HCT116 (cell line): ENCODE data around the gene AMOTL2. TPM values are rescaled to one million over a fixed set of nuclear protein-coding genes. Genes with fewer than 3 reads are reported as not detected.

Source experiments
- ATAC-seq: fragments of 200-7000 bp; cut with Tn5 transposase; 2 replicates; pipeline ENCODE4 v1.9.1; 2020; ENCODE audit warnings: mild to moderate bottlenecking, moderate library complexity
- BruUV-seq: library from RNA; stranded (reverse); fragments of 400-500 nt; replicated peaks from 2 replicates; lab custom pipeline; 2021; lab: Mats Ljungman, UMichigan
- CTCF ChIA-PET: fragments of 300-600 bp; sonication (Branson Sonifier 250); formaldehyde crosslinking; loops from one replicate; lab custom pipeline; 2021; ENCODE audit warnings: antibody characterized with exemption; lab: Charles Lee
- POLR2A ChIA-PET: fragments of 300-600, 350-600 bp; sonication (Branson Sonifier 250); formaldehyde crosslinking; loops from one replicate; lab custom pipeline; 2021; ENCODE audit warnings: antibody characterized with exemption; lab: Charles Lee
- RAD21 ChIA-PET, 2 experiments: fragments of 300-600 bp; sonication (Branson Sonifier 250); formaldehyde crosslinking; loops; one replicate each; lab custom pipeline; 2023; ENCODE audit warnings: low total read pairs in 2 of 2; ENCODE audit not compliant: uncharacterized antibody in 2 of 2, unreplicated experiment in 2 of 2, low non-redundant PET in 1 of 2; lab: Charles Lee
- DNase-seq: peaks from one replicate; pipeline ENCODE4 v3.0.0-alpha.2; 2010; ENCODE audit warnings: low read depth, low spot score
- H2AFZ ChIP-seq: fragments of 200-600 bp; shearing (Covaris generic), sonication (generic); 2 replicates; pipeline ENCODE4 v1.6.1; 2017; ENCODE audit warnings: low read depth, mixed run types, mixed read lengths, antibody characterized with exemption, low read length; ENCODE audit not compliant: poor library complexity, severe bottlenecking
- H3K27ac ChIP-seq: 2 replicates; pipeline ENCODE4 v1.5.1; 2012; ENCODE audit warnings: low read depth, low read length
- H3K27me3 ChIP-seq: fragments of 200-600 bp; sonication (generic); 2 replicates; pipeline ENCODE4 v1.6.1; 2016; ENCODE audit warnings: mixed run types, low read length, mixed read lengths; ENCODE audit not compliant: insufficient read depth
- H3K36me3 ChIP-seq, 2 experiments: fragments of 200-500 bp in 1 of 2; fragments of 200-600 bp in 1 of 2; sonication (Bioruptor generic) in 1 of 2; sonication (generic) in 1 of 2; 2 replicates each; pipeline versions ENCODE4 v1.5.1 to v1.6.1; 2014 to 2016; ENCODE audit warnings: low read length in 2 of 2, inconsistent platforms in 1 of 2, mixed read lengths in 1 of 2, mixed run types in 1 of 2; ENCODE audit not compliant: insufficient read depth in 2 of 2, control insufficient read depth in 1 of 2
- H3K4me1 ChIP-seq, 2 experiments: fragments of 200-600 bp in 1 of 2; sonication (generic) in 1 of 2; 2 replicates each; pipeline versions ENCODE4 v1.5.1 to v1.6.1; 2012 to 2017; ENCODE audit warnings: low read length in 2 of 2, inconsistent platforms in 1 of 2, mild to moderate bottlenecking in 1 of 2, mixed read lengths in 1 of 2, mixed run types in 1 of 2, moderate library complexity in 1 of 2; ENCODE audit not compliant: insufficient read depth in 2 of 2, control insufficient read depth in 1 of 2
- H3K4me2 ChIP-seq: fragments of 200-600 bp; sonication (generic); 2 replicates; pipeline ENCODE4 v1.6.1; 2017; ENCODE audit warnings: mixed run types, low read length, mixed read lengths
- H3K4me3 ChIP-seq, 2 experiments: fragments of 200-600 bp in 1 of 2; sonication (generic) in 1 of 2; replicated peaks in 1 of 2; 2 replicates each; pipeline ENCODE4 v1.5.1; 2011 to 2016; ENCODE audit warnings: low read length in 2 of 2, control low read depth in 1 of 2, low read depth in 1 of 2, mild to moderate bottlenecking in 1 of 2, mixed read lengths in 1 of 2, mixed run types in 1 of 2
- H3K79me2 ChIP-seq: fragments of 200-600 bp; sonication (generic); 2 replicates; pipeline ENCODE4 v1.6.1; 2017; ENCODE audit warnings: mild to moderate bottlenecking, mixed run types, low read length, moderate library complexity, mixed read lengths; ENCODE audit not compliant: insufficient read depth
- H3K9ac ChIP-seq: fragments of 200-600 bp; sonication (generic); 2 replicates; pipeline ENCODE4 v1.6.1; 2016; ENCODE audit warnings: low read length, mixed read lengths
- H3K9me2 ChIP-seq: fragments of 200-600 bp; sonication (generic), shearing (Covaris generic); 2 replicates; pipeline ENCODE4 v1.6.1; 2017; ENCODE audit warnings: mixed run types, mild to moderate bottlenecking, moderate library complexity; ENCODE audit not compliant: insufficient read depth
- H3K9me3 ChIP-seq, 2 experiments: fragments of 200-500 bp in 1 of 2; fragments of 200-600 bp in 1 of 2; sonication (Bioruptor generic) in 1 of 2; sonication (generic) in 1 of 2; 2 replicates each; pipeline ENCODE4 v1.6.1; 2014 to 2017; ENCODE audit warnings: low read length in 2 of 2, mixed read lengths in 2 of 2, inconsistent platforms in 1 of 2, low read depth in 1 of 2, mild to moderate bottlenecking in 1 of 2, mixed run types in 1 of 2, moderate library complexity in 1 of 2; ENCODE audit not compliant: control insufficient read depth in 1 of 2, insufficient read depth in 1 of 2
- H4K20me1 ChIP-seq: fragments of 200-600 bp; sonication (generic), shearing (Covaris generic); 2 replicates; pipeline ENCODE4 v1.6.1; 2017; ENCODE audit warnings: mixed run types, mild to moderate bottlenecking, moderate library complexity; ENCODE audit not compliant: insufficient read depth
- CBX3 ChIP-seq: IDR thresholded peaks from 2 replicates; pipeline ENCODE4 v1.6.1; 2012; ENCODE audit warnings: low read depth
- CEBPB ChIP-seq: IDR thresholded peaks from 2 replicates; pipeline ENCODE4 v1.6.1; 2012; ENCODE audit warnings: low read depth
- CTCF ChIP-seq, 3 experiments: fragments of 200-600 bp in 1 of 3; sonication (generic) in 1 of 3; IDR thresholded peaks in 2 of 3; conservative IDR thresholded peaks in 1 of 3; 2 replicates each; pipeline ENCODE4 v1.5.1; 2012 to 2017; ENCODE audit warnings: low read depth in 2 of 3, low read length in 2 of 3, antibody characterized with exemption in 1 of 3, borderline replicate concordance in 1 of 3, control low read depth in 1 of 3, mild to moderate bottlenecking in 1 of 3, mixed read lengths in 1 of 3, mixed run types in 1 of 3, moderate library complexity in 1 of 3; ENCODE audit not compliant: insufficient read depth in 1 of 3
- EGR1 ChIP-seq: IDR thresholded peaks from 2 replicates; pipeline ENCODE4 v1.6.1; 2012; ENCODE audit warnings: low read depth
- ELF1 ChIP-seq: IDR thresholded peaks from 2 replicates; pipeline ENCODE4 v1.6.1; 2012; ENCODE audit warnings: low read depth, borderline replicate concordance
- EZH2 ChIP-seq: fragments of 200-600 bp; sonication (generic); IDR thresholded peaks from 2 replicates; pipeline ENCODE4 v1.6.1; 2017; ENCODE audit warnings: antibody characterized with exemption, mixed run types
- EZH2phosphoT487 ChIP-seq: fragments of 200-600 bp; IDR thresholded peaks from 2 replicates; pipeline ENCODE4 v1.6.1; 2018; ENCODE audit warnings: antibody characterized with exemption, borderline replicate concordance
- FOSL1 ChIP-seq: IDR thresholded peaks from 2 replicates; pipeline ENCODE4 v1.6.1; 2012; ENCODE audit warnings: low read depth
- MAX ChIP-seq: IDR thresholded peaks from 2 replicates; pipeline ENCODE4 v1.6.1; 2012
- POLR2A ChIP-seq: IDR thresholded peaks from 2 replicates; pipeline ENCODE4 v1.7.0; 2011; ENCODE audit warnings: borderline replicate concordance; ENCODE audit not compliant: insufficient read depth, insufficient read length; ENCODE audit errors: extremely low read depth
- POLR2AphosphoS5 ChIP-seq: IDR thresholded peaks from 2 replicates; pipeline ENCODE4 v1.6.1; 2011; ENCODE audit warnings: mild to moderate bottlenecking, low read depth, low read length, moderate library complexity
- SP1 ChIP-seq: IDR thresholded peaks from 2 replicates; pipeline ENCODE4 v1.6.1; 2012; ENCODE audit warnings: low read depth
- SRF ChIP-seq: IDR thresholded peaks from 2 replicates; pipeline ENCODE4 v1.6.1; 2012; ENCODE audit warnings: low read depth
- TCF7L2 ChIP-seq: IDR thresholded peaks from 2 replicates; pipeline ENCODE4 v1.7.0; 2011; ENCODE audit warnings: borderline replicate concordance, inconsistent platforms; ENCODE audit not compliant: insufficient read depth, insufficient read length; ENCODE audit errors: extremely low read depth
- YY1 ChIP-seq: IDR thresholded peaks from 2 replicates; pipeline ENCODE4 v1.6.1; 2011; ENCODE audit warnings: low read length, low read depth, moderate library complexity, mild to moderate bottlenecking; ENCODE audit not compliant: insufficient replicate concordance; ENCODE audit errors: extremely low read depth
- ZFX ChIP-seq: fragments of 450-650 bp; IDR thresholded peaks from 2 replicates; pipeline ENCODE4 v1.6.1; 2017
- ZNF274 ChIP-seq: fragments of 200-500 bp; sonication (Bioruptor generic); IDR thresholded peaks from 2 replicates; pipeline ENCODE4 v1.6.1; 2014; ENCODE audit warnings: mild to moderate bottlenecking, low read depth, low read length, inconsistent platforms
- intact Hi-C: fragments of 100-400 bp; cut with micrococcal nuclease; formaldehyde crosslinking; loops from 2 replicates; pipeline ENCODE4 v1.10.0; 2022
- total RNA-seq: library from RNA; stranded (reverse); gene quantifications from one replicate; pipeline ENCODE4 v1.2.1, GENCODE V29; 2021; ENCODE audit not compliant: unreplicated experiment

Gene AMOTL2
- total RNA-seq, 1 experiment from 2014 or later: 54.0 TPM

- DNase-seq (no peak), ATAC-seq (no peak)
- Histone ChIP-seq H3K9me3 (no peaks in the 10 kb centered on the region), H3K4me1 (peaks cover 31 to 87% of the 10 kb centered on the region in 2 experiments), H3K9ac (no peak overlapping the region), H3K4me2 (0 out of 2 replicates have a peak overlapping the region, but pooled peaks have one; percentile 8), H3K4me3 (no peak overlapping the region), H3K36me3 (peaks cover 16 to 58% of the 10 kb centered on the region in 2 experiments), H2AFZ (no peak overlapping the region), H3K27me3 (no peaks in the 10 kb centered on the region), H4K20me1 (peaks cover 9% of the 10 kb centered on the region; the same call in 1 of the 2 replicates), H3K27ac (no peak overlapping the region; the same call in 1 of the 2 replicates), H3K9me2 (no peaks in the 10 kb centered on the region), H3K79me2 (peaks cover 63% of the 10 kb centered on the region)
- CTCF ChIA-PET: no interaction called here
- TF ChIP-seq EZH2phosphoT487 (no peak), EZH2 (no peak), POLR2AphosphoS5 (no peak), EGR1 (no peak), POLR2A (no peak), FOSL1 (no peak), TCF7L2 (no peak), YY1 (no peak), CEBPB (no peak), MAX (no peak), SRF (no peak), CTCF (IDR thresholded peaks at IDR 0.05 in 2 of 3, conservative IDR thresholded peaks at IDR 0.05 in 1 of 3; ENCODE audit: borderline replicate concordance in 1 of 3, insufficient read depth in 1 of 3, low read depth in 2 of 3, low read length in 2 of 3) (no peak), ZNF274 (no peak), ZFX (no peak), CBX3 (no peak), SP1 (no peak), ELF1 (no peak)
- no TSS peak for BruUV-seq
- RAD21 ChIA-PET: no interaction called here
- intact Hi-C loops: loop anchor here (10.0 kb wide), 1 partner anchor 156 kb away; no protein-coding TSS in a partner anchor
- POLR2A ChIA-PET: no interaction called here
These were observed 3.4 kb downstream of the AMOTL2 start for GRCh38 chr3:134370611-134371531.
